GM12872 (cell line): ENCODE results near the gene SHC3.

Experiments
- TF ChIP-seq, protein P1 (sequence below): IDR thresholded peaks from 3 replicates; pipeline ENCODE4 v1.5.1; 2011; ENCODE audit warnings: low read depth, mild to moderate bottlenecking, low read length, moderate library complexity; ENCODE audit not compliant: insufficient read depth

The SHC3 gene

DNA sequence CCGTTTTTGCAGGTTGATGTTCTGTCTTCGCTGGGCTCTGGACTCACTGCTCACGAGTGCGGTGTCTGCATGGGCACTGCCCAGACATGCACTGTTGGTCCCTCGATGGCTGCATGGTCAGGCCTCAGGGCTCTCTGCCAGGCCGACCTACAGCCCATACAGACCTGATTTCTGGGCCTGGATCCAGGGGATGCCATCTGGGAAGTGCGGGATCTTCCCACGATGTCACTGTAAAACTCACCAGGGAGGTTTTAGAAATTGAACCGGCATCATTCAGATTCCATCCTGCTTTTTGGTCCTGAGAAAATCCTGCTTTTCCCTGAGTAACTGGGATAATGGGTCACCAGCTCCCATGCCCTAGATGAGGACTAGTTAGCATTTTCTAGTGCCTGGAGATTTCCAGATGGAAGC lies 178.2 kb downstream of the SHC3 start:
- TF ChIP-seq, protein P1, sequence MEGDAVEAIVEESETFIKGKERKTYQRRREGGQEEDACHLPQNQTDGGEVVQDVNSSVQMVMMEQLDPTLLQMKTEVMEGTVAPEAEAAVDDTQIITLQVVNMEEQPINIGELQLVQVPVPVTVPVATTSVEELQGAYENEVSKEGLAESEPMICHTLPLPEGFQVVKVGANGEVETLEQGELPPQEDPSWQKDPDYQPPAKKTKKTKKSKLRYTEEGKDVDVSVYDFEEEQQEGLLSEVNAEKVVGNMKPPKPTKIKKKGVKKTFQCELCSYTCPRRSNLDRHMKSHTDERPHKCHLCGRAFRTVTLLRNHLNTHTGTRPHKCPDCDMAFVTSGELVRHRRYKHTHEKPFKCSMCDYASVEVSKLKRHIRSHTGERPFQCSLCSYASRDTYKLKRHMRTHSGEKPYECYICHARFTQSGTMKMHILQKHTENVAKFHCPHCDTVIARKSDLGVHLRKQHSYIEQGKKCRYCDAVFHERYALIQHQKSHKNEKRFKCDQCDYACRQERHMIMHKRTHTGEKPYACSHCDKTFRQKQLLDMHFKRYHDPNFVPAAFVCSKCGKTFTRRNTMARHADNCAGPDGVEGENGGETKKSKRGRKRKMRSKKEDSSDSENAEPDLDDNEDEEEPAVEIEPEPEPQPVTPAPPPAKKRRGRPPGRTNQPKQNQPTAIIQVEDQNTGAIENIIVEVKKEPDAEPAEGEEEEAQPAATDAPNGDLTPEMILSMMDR: no peak

DNA sequence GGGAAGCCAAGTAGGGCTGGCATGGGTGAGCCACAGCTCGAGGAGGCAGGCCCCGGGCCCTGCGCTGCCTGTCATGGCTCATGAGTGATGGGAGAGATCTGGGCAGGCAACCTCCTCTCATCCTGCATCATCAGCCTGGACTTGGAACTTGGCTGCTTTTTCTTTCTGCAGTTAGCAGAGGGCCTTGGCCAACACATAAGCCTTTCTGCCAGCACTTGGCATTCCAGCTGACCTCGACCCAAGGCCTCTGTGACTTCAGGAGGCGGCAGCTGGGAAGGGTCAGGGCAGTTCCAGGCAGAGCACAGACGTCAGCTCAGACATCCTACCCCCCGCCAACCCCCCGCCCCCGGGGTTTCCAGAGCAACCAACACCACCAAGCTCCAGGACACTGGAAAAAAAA lies 179.7 kb downstream of the SHC3 start:
- TF ChIP-seq, protein P1: no peak

DNA sequence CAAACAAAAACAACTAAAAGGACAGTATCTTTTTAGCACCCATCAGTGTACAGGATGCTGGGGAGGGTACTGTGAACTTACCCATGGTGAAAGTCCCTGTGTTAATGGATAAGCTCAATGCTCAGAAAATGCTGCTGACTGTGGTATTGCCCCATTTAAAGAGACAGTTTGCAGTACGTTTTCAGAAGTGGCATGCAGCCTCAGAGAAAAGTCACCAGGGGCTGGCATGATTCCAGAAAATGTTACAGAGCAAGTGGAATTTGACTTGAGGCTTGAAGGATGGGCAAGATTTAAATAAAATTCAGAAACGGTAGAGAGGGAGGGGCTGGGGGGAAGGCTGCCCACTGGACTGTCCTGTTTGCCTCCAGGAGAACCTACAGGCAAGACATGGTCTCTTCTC lies 180.1 kb downstream of the SHC3 start:
- TF ChIP-seq, protein P1: no peak

DNA sequence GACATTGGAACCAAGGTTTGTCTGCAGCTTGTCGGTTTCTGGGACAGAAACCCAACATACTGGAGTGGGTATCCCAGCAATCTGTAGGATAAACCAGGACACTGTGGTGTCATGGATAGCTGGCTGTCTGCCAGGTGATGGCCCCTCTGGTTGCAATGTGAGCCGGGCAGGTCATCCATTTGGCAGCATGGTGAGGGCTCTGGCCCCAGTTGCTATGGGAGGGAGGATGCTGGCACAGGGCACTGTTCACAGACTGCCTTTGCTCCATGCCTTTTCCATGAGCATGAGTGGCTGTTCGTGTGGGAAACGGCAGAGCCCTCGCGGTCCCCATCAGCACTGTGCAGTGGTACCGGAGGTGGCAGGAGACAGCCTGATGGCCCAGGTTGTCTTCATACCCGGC lies 181.0 kb downstream of the SHC3 start:
- TF ChIP-seq, protein P1: no peak

DNA sequence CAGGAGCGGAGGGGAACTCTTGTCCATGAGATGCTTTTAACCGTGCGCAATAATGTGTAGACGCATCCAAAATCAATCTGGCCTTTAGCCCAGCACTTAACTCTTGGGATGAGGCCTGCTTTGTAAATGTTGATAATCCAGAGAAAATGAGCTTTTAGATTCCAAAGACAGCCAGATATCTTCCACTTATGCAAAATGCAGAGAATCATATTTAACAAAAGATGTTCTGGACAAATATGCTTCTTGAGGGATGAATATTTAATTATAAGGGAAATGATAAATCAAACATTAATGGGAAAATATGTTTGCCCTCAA lies 181.7 kb downstream of the SHC3 start:
- TF ChIP-seq, protein P1: no peak

DNA sequence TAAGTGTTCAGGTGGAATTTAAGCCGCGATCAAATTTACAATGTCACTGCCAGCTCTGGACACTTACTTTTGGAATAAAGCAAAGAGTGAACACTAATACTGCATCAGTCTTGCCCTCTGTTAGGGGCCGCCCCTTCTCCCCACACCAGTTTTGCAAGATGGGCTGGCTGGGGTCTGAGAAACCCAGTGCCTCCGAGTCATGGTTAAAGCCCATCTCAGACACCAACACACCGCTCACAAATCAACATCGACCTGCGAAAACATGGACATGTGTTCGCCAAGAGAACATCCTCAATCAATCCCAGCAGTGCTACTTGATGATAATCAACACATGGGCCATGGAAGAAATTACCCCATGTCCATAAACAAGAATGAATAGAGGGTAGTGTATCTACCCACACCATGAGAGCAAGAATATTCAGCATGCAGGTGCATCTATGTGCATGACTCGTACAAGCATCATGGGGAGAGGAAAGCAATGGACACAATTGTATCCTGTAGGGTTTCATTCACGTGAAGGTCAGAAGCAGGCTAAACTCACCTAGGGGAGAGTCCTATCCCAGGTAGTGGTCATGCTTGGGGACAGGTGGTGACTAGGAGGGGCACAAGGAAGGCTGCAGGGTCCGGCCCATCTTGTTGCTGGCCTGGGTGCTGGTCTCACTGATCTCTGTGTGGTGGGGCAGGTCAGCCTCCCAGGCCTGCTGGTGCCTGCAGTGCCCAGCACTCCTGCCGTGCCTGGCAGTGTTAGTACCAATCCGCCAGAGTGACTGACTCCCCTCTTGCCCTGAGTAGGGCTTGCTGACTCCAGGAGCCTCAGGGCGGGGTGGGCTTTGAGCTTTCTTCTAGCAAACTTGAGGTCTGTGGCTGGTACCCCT lies 182.3 kb downstream of the SHC3 start:
- TF ChIP-seq, protein P1: no peak

DNA sequence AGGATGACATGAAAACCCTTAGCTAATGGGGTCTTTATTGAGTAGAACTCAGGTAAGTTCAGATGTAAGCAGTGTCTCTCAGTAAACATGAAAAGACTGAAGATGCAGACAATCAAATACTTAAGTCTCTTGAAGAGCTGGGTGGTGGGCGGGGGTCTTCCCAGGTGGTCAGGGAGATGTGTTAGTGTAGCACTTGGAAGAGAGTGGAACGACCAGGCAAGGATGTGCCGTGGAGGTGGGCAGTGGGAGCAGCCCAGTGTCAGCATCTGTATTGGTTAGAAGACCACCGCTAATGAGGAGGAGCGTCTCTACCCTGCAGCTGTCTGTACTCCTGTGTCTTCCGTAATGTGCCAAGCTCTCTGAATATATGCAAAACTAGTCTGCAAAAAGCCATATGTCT lies 183.0 kb downstream of the SHC3 start:
- TF ChIP-seq, protein P1: no peak
